Neutrophil (primary cell): ENCODE measurements around the gene ITPR2.

Experiments used
- H3K27ac ChIP-seq: fragments of 200-600 bp; sonication (generic); 2 replicates; pipeline ENCODE4 v1.5.1; 2016; ENCODE audit warnings: mild to moderate bottlenecking, moderate library complexity
- H3K27me3 ChIP-seq: fragments of 200-600 bp; sonication (generic); 2 replicates; pipeline ENCODE4 v1.6.0; 2016; ENCODE audit warnings: mild to moderate bottlenecking
- H3K36me3 ChIP-seq: fragments of 200-600 bp; sonication (generic); 2 replicates; pipeline ENCODE4 v1.5.1; 2017
- H3K4me1 ChIP-seq, 2 experiments: fragments of 200-600 bp in 1 of 2; sonication (generic) in 1 of 2; 1 replicate in 1 of 2; 2 replicates in 1 of 2; pipeline versions ENCODE4 v1.5.1 to v1.6.1; 2013 to 2016; ENCODE audit warnings: low read depth in 1 of 2, low read length in 1 of 2, mild to moderate bottlenecking in 1 of 2, moderate library complexity in 1 of 2; ENCODE audit not compliant: control insufficient read depth in 1 of 2, insufficient read depth in 1 of 2
- H3K4me3 ChIP-seq, 2 experiments: fragments of 200-600 bp in 1 of 2; sonication (generic) in 1 of 2; 1 replicate in 1 of 2; 2 replicates in 1 of 2; pipeline ENCODE4 v1.5.1; 2013 to 2016; ENCODE audit warnings: low read depth in 1 of 2, low read length in 1 of 2, mild to moderate bottlenecking in 1 of 2, moderate library complexity in 1 of 2
- H3K9me3 ChIP-seq: fragments of 200-600 bp; sonication (generic); 2 replicates; pipeline ENCODE4 v1.5.1; 2016
- TF ChIP-seq, protein P1 (sequence below): fragments of 200-600 bp; sonication (generic); IDR thresholded peaks from 2 replicates; pipeline ENCODE4 v1.5.1; 2016; ENCODE audit warnings: antibody characterized with exemption

The ITPR2 gene

GRCh38 chr12:26400627-26401026 is 432.4 kb downstream of the ITPR2 start:
- Histone ChIP-seq H3K27me3 (no peaks in the 10 kb centered on the region), H3K4me1 (no peaks in the 10 kb centered on the region), H3K36me3 (peaks cover 42% of the 10 kb centered on the region), H3K9me3 (no peaks in the 10 kb centered on the region), H3K27ac (no peak overlapping the region), H3K4me3 (no peak overlapping the region)
- TF ChIP-seq, protein P1, sequence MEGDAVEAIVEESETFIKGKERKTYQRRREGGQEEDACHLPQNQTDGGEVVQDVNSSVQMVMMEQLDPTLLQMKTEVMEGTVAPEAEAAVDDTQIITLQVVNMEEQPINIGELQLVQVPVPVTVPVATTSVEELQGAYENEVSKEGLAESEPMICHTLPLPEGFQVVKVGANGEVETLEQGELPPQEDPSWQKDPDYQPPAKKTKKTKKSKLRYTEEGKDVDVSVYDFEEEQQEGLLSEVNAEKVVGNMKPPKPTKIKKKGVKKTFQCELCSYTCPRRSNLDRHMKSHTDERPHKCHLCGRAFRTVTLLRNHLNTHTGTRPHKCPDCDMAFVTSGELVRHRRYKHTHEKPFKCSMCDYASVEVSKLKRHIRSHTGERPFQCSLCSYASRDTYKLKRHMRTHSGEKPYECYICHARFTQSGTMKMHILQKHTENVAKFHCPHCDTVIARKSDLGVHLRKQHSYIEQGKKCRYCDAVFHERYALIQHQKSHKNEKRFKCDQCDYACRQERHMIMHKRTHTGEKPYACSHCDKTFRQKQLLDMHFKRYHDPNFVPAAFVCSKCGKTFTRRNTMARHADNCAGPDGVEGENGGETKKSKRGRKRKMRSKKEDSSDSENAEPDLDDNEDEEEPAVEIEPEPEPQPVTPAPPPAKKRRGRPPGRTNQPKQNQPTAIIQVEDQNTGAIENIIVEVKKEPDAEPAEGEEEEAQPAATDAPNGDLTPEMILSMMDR, result no peak

- H3K27me3 ChIP-seq, result no peaks in the 10 kb centered on the region
- TF ChIP-seq, protein P1, result no peak
- no peak overlapping the region for H3K4me3 ChIP-seq
- no peaks in the 10 kb centered on the region for H3K4me1 ChIP-seq
- no peak overlapping the region for H3K27ac ChIP-seq
- no peaks in the 10 kb centered on the region for H3K9me3 ChIP-seq
- H3K36me3 ChIP-seq, result peaks cover 46% of the 10 kb centered on the region
These were observed 433.6 kb downstream of the ITPR2 start for GRCh38 chr12:26399381-26399780.

DNA sequence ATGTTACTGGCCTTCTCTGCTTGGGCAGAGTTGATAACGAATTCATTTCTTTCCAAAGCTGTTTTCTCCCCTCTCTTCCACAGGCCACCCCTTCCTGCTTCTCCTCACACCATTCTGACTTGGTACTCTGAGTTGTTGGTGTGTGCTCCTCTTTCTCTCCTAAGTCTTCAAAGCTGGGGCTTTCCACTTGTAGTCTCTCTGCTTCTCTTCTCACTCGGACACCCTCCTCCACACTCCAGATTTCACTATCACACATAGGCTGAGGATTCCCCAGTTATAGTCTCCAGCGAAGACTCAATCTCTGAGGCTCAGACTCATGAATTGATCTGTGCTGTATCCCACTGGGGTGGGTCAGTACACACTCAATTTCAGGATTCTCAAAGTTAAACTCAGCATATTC is 436.6 kb downstream of the ITPR2 start:
- Histone ChIP-seq H3K4me3 (no peak overlapping the region), H3K27ac (no peak overlapping the region), H3K9me3 (no peaks in the 10 kb centered on the region), H3K27me3 (no peaks in the 10 kb centered on the region), H3K4me1 (no peaks in the 10 kb centered on the region), H3K36me3 (peaks cover 45% of the 10 kb centered on the region)
- TF ChIP-seq, protein P1, result no peak

DNA sequence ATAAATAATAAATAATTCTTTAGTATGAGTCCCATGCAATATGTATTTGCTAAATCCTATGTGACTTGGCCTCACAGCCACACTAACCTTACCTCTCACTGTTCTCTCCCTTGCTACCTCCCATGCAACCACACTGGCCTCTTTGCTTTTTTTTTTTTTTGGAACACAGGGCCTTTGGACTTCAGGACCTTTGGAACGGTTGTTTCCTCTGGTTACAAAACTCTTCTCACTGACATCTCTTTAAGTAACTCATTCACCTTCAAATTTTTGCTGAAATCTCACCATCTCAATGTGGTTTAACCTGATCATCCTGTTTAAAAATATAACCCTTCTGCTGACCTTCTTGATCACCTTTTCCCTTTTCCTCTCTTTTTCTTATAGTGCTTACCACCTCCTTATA is 443.7 kb downstream of the ITPR2 start:
- H3K4me3 ChIP-seq, result no peak overlapping the region
- H3K27ac ChIP-seq, result no peak overlapping the region
- TF ChIP-seq, protein P1, result no peak
- no peaks in the 10 kb centered on the region for H3K9me3 ChIP-seq
- peaks cover 27% of the 10 kb centered on the region for H3K36me3 ChIP-seq
- no peaks in the 10 kb centered on the region for H3K4me1 ChIP-seq
- no peaks in the 10 kb centered on the region for H3K27me3 ChIP-seq

GRCh38 chr12:26384536-26384935 is 448.5 kb downstream of the ITPR2 start:
- no peaks in the 10 kb centered on the region for H3K9me3 ChIP-seq
- H3K4me3 ChIP-seq, result no peak overlapping the region
- H3K4me1 ChIP-seq, result no peaks in the 10 kb centered on the region
- no peaks in the 10 kb centered on the region for H3K27me3 ChIP-seq
- peaks cover 19% of the 10 kb centered on the region for H3K36me3 ChIP-seq
- H3K27ac ChIP-seq, result no peak overlapping the region
- TF ChIP-seq, protein P1, result no peak

GRCh38 chr12:26383041-26383440 is 450.0 kb downstream of the ITPR2 start:
- no peaks in the 10 kb centered on the region for H3K9me3 ChIP-seq
- TF ChIP-seq, protein P1, result no peak
- H3K36me3 ChIP-seq, result peaks cover 19% of the 10 kb centered on the region
- no peak overlapping the region for H3K27ac ChIP-seq
- no peaks in the 10 kb centered on the region for H3K4me1 ChIP-seq
- H3K4me3 ChIP-seq, result no peak overlapping the region
- H3K27me3 ChIP-seq, result no peaks in the 10 kb centered on the region
